ENCODE data around the gene KCNK17. TPM values are rescaled to one million over a fixed set of nuclear protein-coding genes. Genes with fewer than 3 reads are reported as not detected.

The KCNK17 gene
- total RNA-seq, 1 experiment from 2014 or later: not detected

- Histone ChIP-seq H3K79me2 (ENCODE audit: low read length) (no peaks in the 10 kb centered on the region), H3K4me2 (ENCODE audit: low read length) (no peak overlapping the region), H3K9ac (ENCODE audit: low read length) (no peak overlapping the region), H3K4me3 (ENCODE audit: low read length) (no peak overlapping the region), H3K27ac (ENCODE audit: low read length) (no peak overlapping the region), H3K36me3 (ENCODE audit: low read depth, low read length) (no peaks in the 10 kb centered on the region), H4K20me1 (ENCODE audit: low read length) (no peaks in the 10 kb centered on the region), H3K9me2 (replicated peaks; ENCODE audit: low read length) (no peaks in the 10 kb centered on the region), H3K27me3 (ENCODE audit: low read length) (no peaks in the 10 kb centered on the region), H3K4me1 (ENCODE audit: insufficient read depth, low read length) (peaks cover 20% of the 10 kb centered on the region), H3K9me3 (ENCODE audit: low read length) (no peaks in the 10 kb centered on the region), H2AFZ (ENCODE audit: low read length) (no peak overlapping the region), H3F3A (ENCODE audit: low read length, unreplicated experiment) (no peaks in the 10 kb centered on the region)
- BruUV-seq (replicated peaks): no TSS peak
- ATAC-seq: no peak
- intact Hi-C loops (cut with micrococcal nuclease): no loop called here
- POLR2A ChIA-PET (ENCODE audit: unreplicated experiment): no interaction called here
- TF ChIP-seq EZH2phosphoT487 (IDR thresholded peaks at IDR 0.05; ENCODE audit: borderline replicate concordance, low read length) (no peak), CTCF (conservative IDR thresholded peaks at IDR 0.05; ENCODE audit: low read depth, low read length) (no peak)
- no peak for DNase-seq
- CTCF ChIA-PET: no interaction called here
Measured at GRCh38 chr6:39282774-39283173, 31.4 kb downstream of the KCNK17 start.

- H3K4me3 ChIP-seq (ENCODE audit: low read length): no peak overlapping the region
- no peak overlapping the region for H3K9ac ChIP-seq (ENCODE audit: low read length)
- H4K20me1 ChIP-seq (ENCODE audit: low read length): no peaks in the 10 kb centered on the region
- no peaks in the 10 kb centered on the region for H3K79me2 ChIP-seq (ENCODE audit: low read length)
- no peaks in the 10 kb centered on the region for H3F3A ChIP-seq (ENCODE audit: low read length, unreplicated experiment)
- no peaks in the 10 kb centered on the region for H3K9me2 ChIP-seq (replicated peaks; ENCODE audit: low read length)
- no peak overlapping the region for H2AFZ ChIP-seq (ENCODE audit: low read length)
- ChIA-PET POLR2A (ENCODE audit: unreplicated experiment) (no interaction called here), CTCF (no interaction called here)
- TF ChIP-seq EZH2 (IDR thresholded peaks at IDR 0.05; ENCODE audit: low read length, unreplicated experiment): no peak
- no peaks in the 10 kb centered on the region for H3K27me3 ChIP-seq (ENCODE audit: low read length)
- ATAC-seq: no peak
- peaks cover 20% of the 10 kb centered on the region for H3K4me1 ChIP-seq (ENCODE audit: insufficient read depth, low read length)
- no peaks in the 10 kb centered on the region for H3K36me3 ChIP-seq (ENCODE audit: low read depth, low read length)
- no peak overlapping the region for H3K4me2 ChIP-seq (ENCODE audit: low read length)
- no peak overlapping the region for H3K27ac ChIP-seq (ENCODE audit: low read length)
- intact Hi-C loops (cut with micrococcal nuclease): no loop called here
- no peak for DNase-seq
- BruUV-seq (replicated peaks): no TSS peak
- no peaks in the 10 kb centered on the region for H3K9me3 ChIP-seq (ENCODE audit: low read length)
Measured at GRCh38 chr6:39281312-39281980, 32.8 kb downstream of the KCNK17 start.

GRCh38 chr6:39280247-39280731 is 33.9 kb downstream of the KCNK17 start:
- no peaks in the 10 kb centered on the region for H3F3A ChIP-seq (ENCODE audit: low read length, unreplicated experiment)
- H3K9me3 ChIP-seq (ENCODE audit: low read length): no peaks in the 10 kb centered on the region
- POLR2A ChIA-PET (ENCODE audit: unreplicated experiment): no interaction called here
- H2AFZ ChIP-seq (ENCODE audit: low read length): peak overlapping the region; percentile 65
- H3K9me2 ChIP-seq (replicated peaks; ENCODE audit: low read length): no peaks in the 10 kb centered on the region
- no peaks in the 10 kb centered on the region for H3K36me3 ChIP-seq (ENCODE audit: low read depth, low read length)
- H3K27me3 ChIP-seq (ENCODE audit: low read length): no peaks in the 10 kb centered on the region
- intact Hi-C loops (cut with micrococcal nuclease): no loop called here
- TF ChIP-seq EZH2 (IDR thresholded peaks at IDR 0.05; ENCODE audit: low read length, unreplicated experiment) (no peak), EZH2phosphoT487 (IDR thresholded peaks at IDR 0.05; ENCODE audit: borderline replicate concordance, low read length) (no peak), CTCF (conservative IDR thresholded peaks at IDR 0.05; ENCODE audit: low read depth, low read length) (no peak)
- H3K27ac ChIP-seq (ENCODE audit: low read length): peak overlapping the region; percentile 87
- H3K79me2 ChIP-seq (ENCODE audit: low read length): no peaks in the 10 kb centered on the region
- ATAC-seq (peak; percentile 64), DNase-seq (peak; percentile 86)
- peak overlapping the region; percentile 64 for H3K4me2 ChIP-seq (ENCODE audit: low read length)
- BruUV-seq (replicated peaks): no TSS peak
- no peaks in the 10 kb centered on the region for H4K20me1 ChIP-seq (ENCODE audit: low read length)
- CTCF ChIA-PET: interaction anchor here (0.5 kb wide), 1 partner anchor 308 kb away, joined by 3 read pairs; no protein-coding TSS in a partner anchor
- H3K4me3 ChIP-seq (ENCODE audit: low read length): peak overlapping the region; percentile 32; the same call in 1 of the 2 replicates
- H3K9ac ChIP-seq (ENCODE audit: low read length): peak overlapping the region; percentile 38
- peaks cover 20% of the 10 kb centered on the region for H3K4me1 ChIP-seq (ENCODE audit: insufficient read depth, low read length)

All from PC-3 (cell line).